H1 (cell line): ENCODE data around the gene PLEK2. TPM values are rescaled to one million over a fixed set of nuclear protein-coding genes. Genes with fewer than 3 reads are reported as not detected.

Experiments used
- EP300 ChIP-seq, 2 experiments: IDR thresholded peaks; 1 replicate in 1 of 2; 2 replicates in 1 of 2; pipeline ENCODE4 v1.6.1; 2011 to 2012; ENCODE audit warnings: low read depth in 2 of 2, low read length in 2 of 2, mild to moderate bottlenecking in 2 of 2, borderline replicate concordance in 1 of 2, inconsistent platforms in 1 of 2, moderate library complexity in 1 of 2
- KDM5A ChIP-seq: fragments of 200-600 bp; IDR thresholded peaks from 2 replicates; pipeline ENCODE4 v1.7.1; 2012; ENCODE audit warnings: mild to moderate bottlenecking, low read length, inconsistent platforms, mixed read lengths
- NRF1 ChIP-seq: IDR thresholded peaks from 2 replicates; pipeline ENCODE4 v1.6.1; 2011; ENCODE audit warnings: mild to moderate bottlenecking, low read depth, low read length, improper control_type of control experiment
- POLR2A ChIP-seq, 2 experiments: IDR thresholded peaks; 1 replicate in 1 of 2; 2 replicates in 1 of 2; pipeline ENCODE4 v1.6.1; 2011; ENCODE audit warnings: low read depth in 2 of 2, low read length in 2 of 2, mild to moderate bottlenecking in 2 of 2; ENCODE audit errors: control extremely low read depth in 1 of 2
- SIRT6 ChIP-seq: IDR thresholded peaks from one replicate; pipeline ENCODE4 v1.7.1; 2012; ENCODE audit warnings: low read length, inconsistent platforms
- SUZ12 ChIP-seq: fragments of 200-600 bp; sonication (generic); IDR thresholded peaks from 2 replicates; pipeline ENCODE4 v1.6.1; 2012; ENCODE audit warnings: mild to moderate bottlenecking, inconsistent platforms, low read length, moderate library complexity, mixed read lengths
- ZNF274 ChIP-seq: IDR thresholded peaks from 2 replicates; pipeline ENCODE4 v1.7.0; 2012; ENCODE audit warnings: low read length, borderline replicate concordance; ENCODE audit errors: extremely low read depth
- polyA plus RNA-seq, 7 experiments: library from polyadenylated mRNA; depleted of rRNA in 3 of 7; stranded (reverse) in 5 of 7; unstranded in 2 of 7; fragments of >200 nt in 5 of 7; fragments of 200-250 nt in 2 of 7; gene quantifications; 1 replicate in 5 of 7; 2 replicates in 1 of 7; 4 replicates in 1 of 7; pipeline versions ENCODE4 v1.2.1 to v1.2.3, GENCODE V29; 2011 to 2013; ENCODE audit warnings: missing spikeins in 2 of 7, mixed read lengths in 2 of 7
- total RNA-seq: library from RNA; stranded (reverse); fragmentation: NEBNext Ultra II Directional; extraction: Animal tissue kit (Norgen Biotek cat#: 25700); gene quantifications from 2 replicates; pipeline ENCODE4 v1.2.1, GENCODE V29; 2021
- TF ChIP-seq, protein P1 (sequence below): fragments of 300-600 bp; sonication (generic); IDR thresholded peaks from 2 replicates; pipeline ENCODE4 v1.7.1; 2012; ENCODE audit warnings: low read length, moderate library complexity, mild to moderate bottlenecking, inconsistent platforms; ENCODE audit not compliant: insufficient replicate concordance
- TF ChIP-seq, protein P2 (sequence below), 3 experiments: IDR thresholded peaks; 1 replicate in 2 of 3; 2 replicates in 1 of 3; pipeline versions ENCODE4 v1.5.1 to v1.6.1; 2011; ENCODE audit warnings: low read length in 3 of 3, mild to moderate bottlenecking in 3 of 3, inconsistent platforms in 2 of 3, low read depth in 1 of 3, moderate library complexity in 1 of 3; ENCODE audit not compliant: insufficient read depth in 1 of 3; ENCODE audit errors: control extremely low read depth in 1 of 3

The PLEK2 gene
- total and polyA plus RNA-seq, 2 of the 8 experiments (the other 6 are each of a cell fraction or from before 2014, with no cell fraction given): 0.41 to 2.1 TPM

DNA sequence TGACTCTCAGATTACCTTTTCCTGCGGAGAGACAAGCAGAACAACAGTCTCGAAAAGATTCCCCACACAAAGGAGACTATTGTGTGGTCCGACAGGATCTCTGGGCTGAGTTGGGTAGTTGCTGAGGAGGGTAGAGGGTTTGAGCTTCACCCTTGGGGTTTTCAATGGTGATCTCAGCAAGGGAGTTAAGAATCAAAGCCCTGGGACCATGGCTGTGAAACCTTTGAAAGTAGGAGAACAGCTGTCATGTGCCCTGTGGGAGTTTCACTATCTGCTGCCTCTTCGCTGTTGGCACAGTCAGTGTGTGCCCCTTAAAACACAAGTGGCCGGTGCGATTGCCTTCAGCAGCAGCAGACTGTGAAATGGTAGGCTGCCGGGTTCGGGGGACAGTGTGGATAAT lies 14.2 kb upstream of the PLEK2 start (continued):
- TF ChIP-seq, protein P1, sequence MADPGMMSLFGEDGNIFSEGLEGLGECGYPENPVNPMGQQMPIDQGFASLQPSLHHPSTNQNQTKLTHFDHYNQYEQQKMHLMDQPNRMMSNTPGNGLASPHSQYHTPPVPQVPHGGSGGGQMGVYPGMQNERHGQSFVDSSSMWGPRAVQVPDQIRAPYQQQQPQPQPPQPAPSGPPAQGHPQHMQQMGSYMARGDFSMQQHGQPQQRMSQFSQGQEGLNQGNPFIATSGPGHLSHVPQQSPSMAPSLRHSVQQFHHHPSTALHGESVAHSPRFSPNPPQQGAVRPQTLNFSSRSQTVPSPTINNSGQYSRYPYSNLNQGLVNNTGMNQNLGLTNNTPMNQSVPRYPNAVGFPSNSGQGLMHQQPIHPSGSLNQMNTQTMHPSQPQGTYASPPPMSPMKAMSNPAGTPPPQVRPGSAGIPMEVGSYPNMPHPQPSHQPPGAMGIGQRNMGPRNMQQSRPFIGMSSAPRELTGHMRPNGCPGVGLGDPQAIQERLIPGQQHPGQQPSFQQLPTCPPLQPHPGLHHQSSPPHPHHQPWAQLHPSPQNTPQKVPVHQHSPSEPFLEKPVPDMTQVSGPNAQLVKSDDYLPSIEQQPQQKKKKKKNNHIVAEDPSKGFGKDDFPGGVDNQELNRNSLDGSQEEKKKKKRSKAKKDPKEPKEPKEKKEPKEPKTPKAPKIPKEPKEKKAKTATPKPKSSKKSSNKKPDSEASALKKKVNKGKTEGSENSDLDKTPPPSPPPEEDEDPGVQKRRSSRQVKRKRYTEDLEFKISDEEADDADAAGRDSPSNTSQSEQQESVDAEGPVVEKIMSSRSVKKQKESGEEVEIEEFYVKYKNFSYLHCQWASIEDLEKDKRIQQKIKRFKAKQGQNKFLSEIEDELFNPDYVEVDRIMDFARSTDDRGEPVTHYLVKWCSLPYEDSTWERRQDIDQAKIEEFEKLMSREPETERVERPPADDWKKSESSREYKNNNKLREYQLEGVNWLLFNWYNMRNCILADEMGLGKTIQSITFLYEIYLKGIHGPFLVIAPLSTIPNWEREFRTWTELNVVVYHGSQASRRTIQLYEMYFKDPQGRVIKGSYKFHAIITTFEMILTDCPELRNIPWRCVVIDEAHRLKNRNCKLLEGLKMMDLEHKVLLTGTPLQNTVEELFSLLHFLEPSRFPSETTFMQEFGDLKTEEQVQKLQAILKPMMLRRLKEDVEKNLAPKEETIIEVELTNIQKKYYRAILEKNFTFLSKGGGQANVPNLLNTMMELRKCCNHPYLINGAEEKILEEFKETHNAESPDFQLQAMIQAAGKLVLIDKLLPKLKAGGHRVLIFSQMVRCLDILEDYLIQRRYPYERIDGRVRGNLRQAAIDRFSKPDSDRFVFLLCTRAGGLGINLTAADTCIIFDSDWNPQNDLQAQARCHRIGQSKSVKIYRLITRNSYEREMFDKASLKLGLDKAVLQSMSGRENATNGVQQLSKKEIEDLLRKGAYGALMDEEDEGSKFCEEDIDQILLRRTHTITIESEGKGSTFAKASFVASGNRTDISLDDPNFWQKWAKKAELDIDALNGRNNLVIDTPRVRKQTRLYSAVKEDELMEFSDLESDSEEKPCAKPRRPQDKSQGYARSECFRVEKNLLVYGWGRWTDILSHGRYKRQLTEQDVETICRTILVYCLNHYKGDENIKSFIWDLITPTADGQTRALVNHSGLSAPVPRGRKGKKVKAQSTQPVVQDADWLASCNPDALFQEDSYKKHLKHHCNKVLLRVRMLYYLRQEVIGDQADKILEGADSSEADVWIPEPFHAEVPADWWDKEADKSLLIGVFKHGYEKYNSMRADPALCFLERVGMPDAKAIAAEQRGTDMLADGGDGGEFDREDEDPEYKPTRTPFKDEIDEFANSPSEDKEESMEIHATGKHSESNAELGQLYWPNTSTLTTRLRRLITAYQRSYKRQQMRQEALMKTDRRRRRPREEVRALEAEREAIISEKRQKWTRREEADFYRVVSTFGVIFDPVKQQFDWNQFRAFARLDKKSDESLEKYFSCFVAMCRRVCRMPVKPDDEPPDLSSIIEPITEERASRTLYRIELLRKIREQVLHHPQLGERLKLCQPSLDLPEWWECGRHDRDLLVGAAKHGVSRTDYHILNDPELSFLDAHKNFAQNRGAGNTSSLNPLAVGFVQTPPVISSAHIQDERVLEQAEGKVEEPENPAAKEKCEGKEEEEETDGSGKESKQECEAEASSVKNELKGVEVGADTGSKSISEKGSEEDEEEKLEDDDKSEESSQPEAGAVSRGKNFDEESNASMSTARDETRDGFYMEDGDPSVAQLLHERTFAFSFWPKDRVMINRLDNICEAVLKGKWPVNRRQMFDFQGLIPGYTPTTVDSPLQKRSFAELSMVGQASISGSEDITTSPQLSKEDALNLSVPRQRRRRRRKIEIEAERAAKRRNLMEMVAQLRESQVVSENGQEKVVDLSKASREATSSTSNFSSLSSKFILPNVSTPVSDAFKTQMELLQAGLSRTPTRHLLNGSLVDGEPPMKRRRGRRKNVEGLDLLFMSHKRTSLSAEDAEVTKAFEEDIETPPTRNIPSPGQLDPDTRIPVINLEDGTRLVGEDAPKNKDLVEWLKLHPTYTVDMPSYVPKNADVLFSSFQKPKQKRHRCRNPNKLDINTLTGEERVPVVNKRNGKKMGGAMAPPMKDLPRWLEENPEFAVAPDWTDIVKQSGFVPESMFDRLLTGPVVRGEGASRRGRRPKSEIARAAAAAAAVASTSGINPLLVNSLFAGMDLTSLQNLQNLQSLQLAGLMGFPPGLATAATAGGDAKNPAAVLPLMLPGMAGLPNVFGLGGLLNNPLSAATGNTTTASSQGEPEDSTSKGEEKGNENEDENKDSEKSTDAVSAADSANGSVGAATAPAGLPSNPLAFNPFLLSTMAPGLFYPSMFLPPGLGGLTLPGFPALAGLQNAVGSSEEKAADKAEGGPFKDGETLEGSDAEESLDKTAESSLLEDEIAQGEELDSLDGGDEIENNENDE: no peak
- TF ChIP-seq EP300 (IDR thresholded peaks at IDR 0.05; ENCODE audit: borderline replicate concordance in 1 of 2, low read depth in 2 of 2, low read length in 2 of 2) (no peak), SIRT6 (no peak), KDM5A (no peak), POLR2A (IDR thresholded peaks at IDR 0.05; ENCODE audit: control extremely low read depth in 1 of 2, low read depth in 2 of 2, low read length in 2 of 2) (no peak), NRF1 (no peak), SUZ12 (no peak), ZNF274 (no peak)
- TF ChIP-seq, protein P2, sequence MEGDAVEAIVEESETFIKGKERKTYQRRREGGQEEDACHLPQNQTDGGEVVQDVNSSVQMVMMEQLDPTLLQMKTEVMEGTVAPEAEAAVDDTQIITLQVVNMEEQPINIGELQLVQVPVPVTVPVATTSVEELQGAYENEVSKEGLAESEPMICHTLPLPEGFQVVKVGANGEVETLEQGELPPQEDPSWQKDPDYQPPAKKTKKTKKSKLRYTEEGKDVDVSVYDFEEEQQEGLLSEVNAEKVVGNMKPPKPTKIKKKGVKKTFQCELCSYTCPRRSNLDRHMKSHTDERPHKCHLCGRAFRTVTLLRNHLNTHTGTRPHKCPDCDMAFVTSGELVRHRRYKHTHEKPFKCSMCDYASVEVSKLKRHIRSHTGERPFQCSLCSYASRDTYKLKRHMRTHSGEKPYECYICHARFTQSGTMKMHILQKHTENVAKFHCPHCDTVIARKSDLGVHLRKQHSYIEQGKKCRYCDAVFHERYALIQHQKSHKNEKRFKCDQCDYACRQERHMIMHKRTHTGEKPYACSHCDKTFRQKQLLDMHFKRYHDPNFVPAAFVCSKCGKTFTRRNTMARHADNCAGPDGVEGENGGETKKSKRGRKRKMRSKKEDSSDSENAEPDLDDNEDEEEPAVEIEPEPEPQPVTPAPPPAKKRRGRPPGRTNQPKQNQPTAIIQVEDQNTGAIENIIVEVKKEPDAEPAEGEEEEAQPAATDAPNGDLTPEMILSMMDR (IDR thresholded peaks at IDR 0.05; ENCODE audit: control extremely low read depth in 1 of 3, insufficient read depth in 1 of 3, low read depth in 1 of 3, low read length in 3 of 3): no peak
